GM12892 (cell line): Measurements from ENCODE around the gene DNAJC12.

Experiments used
- POLR2A ChIP-seq: IDR thresholded peaks from 2 replicates; pipeline ENCODE4 v1.6.1; 2011; ENCODE audit warnings: low read depth, low read length, control low read depth
- POLR2AphosphoS5 ChIP-seq: IDR thresholded peaks from 2 replicates; pipeline ENCODE4 v1.6.1; 2011; ENCODE audit warnings: low read depth, low read length, control low read depth

DNA sequence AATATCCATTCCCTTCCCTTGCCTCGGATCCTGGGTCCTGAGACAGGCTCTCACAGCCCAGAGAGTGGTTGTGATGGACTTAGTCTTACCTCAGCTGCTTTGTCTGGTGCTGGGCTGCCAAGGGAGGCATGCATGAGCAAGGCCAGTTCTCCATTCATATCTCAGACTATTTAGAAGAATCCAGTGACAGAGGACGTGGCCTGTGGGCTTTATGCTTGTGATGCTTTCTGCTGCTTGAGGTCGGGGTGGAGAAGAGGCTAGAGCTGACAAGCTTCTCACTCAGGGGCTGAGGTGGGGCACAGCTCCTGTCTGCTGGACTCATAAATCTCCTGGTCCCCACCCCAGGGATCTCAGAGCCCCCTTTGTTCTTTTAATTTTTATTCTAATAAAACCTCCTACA, 66.8 kb downstream of the DNAJC12 start:
- TF ChIP-seq POLR2A (no peak), POLR2AphosphoS5 (no peak)
